ENCODE measurements around the gene UBQLN3.

The UBQLN3 gene

DNA sequence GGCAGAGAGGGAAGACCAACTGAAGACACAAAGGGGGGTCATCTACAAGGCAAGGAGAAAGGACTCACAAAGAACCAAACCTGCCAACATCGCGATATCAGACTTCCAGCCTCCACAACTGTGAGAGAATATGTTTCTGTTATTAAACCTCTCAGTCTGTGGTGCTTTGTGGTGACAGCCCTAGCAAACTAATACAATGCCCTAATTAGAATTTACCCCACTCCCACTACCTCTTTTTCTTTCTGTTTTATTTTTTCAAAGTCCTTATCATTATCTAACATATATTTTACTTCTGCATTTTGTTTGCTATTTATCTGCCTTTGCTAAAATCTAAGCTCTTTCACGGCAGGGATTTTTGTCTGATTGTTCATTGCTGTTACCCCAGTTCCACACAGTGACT lies 23.8 kb downstream of the UBQLN3 start:
- Histone ChIP-seq H3K4me2 (ENCODE audit: low read depth, low read length) (no peak overlapping the region), H3K9ac (ENCODE audit: low read length) (no peak overlapping the region), H3K4me3 (ENCODE audit: low read length) (no peak overlapping the region), H3F3A (ENCODE audit: insufficient read depth, low read length) (no peaks in the 10 kb centered on the region), H4K20me1 (ENCODE audit: insufficient read depth, low read length) (no peaks in the 10 kb centered on the region), H3K27ac (ENCODE audit: low read length) (no peak overlapping the region), H3K9me2 (replicated peaks; ENCODE audit: insufficient read depth, low read length) (no peaks in the 10 kb centered on the region), H3K9me3 (replicated peaks; ENCODE audit: insufficient read depth, low read length) (no peaks in the 10 kb centered on the region), H3K79me2 (ENCODE audit: low read length) (no peaks in the 10 kb centered on the region), H3K36me3 (replicated peaks; ENCODE audit: insufficient read depth, low read length) (no peaks in the 10 kb centered on the region), H3K4me1 (ENCODE audit: low read length) (no peaks in the 10 kb centered on the region), H3K27me3 (replicated peaks; ENCODE audit: insufficient read depth, low read length) (no peaks in the 10 kb centered on the region), H2AFZ (ENCODE audit: low read length) (no peak overlapping the region)
- TF ChIP-seq EZH2phosphoT487 (IDR thresholded peaks at IDR 0.05; ENCODE audit: low read length) = no peak
- TF ChIP-seq EZH2 (optimal IDR thresholded peaks at IDR 0.05; ENCODE audit: low read depth, low read length) = no peak
- TF ChIP-seq CTCF (IDR thresholded peaks at IDR 0.05; ENCODE audit: low read length) = no peak
- DNase-seq = no peak

DNA sequence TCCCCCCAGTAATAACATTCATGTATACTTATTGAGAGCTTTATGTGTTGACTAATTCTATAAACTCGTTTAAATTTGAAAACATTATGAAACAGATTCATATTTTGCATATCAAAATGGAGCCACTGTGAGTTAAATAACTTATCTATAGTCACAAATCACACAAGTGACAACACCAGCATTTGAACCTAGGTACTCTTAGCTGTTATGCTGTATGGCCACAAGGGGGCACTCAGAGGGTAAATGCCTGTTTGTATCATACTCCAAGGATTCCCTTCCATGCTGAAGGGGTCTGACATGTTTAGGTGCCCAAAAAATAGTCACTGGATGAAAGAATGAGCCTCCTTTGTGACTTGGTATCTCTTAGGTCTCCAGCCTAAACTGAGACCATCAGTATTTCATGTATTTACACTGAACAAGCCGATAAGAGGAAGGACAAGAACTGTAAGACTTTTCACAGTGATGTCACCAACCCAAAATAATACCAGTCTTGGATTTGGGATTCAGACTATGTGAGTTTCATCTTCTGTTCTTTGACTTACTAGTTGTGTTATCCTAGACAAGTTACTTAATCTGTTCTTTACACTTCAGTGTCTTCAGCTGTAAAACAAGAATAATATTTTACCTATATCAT lies 33.5 kb downstream of the UBQLN3 start:
- Histone ChIP-seq H3K27ac (ENCODE audit: low read length) (no peak overlapping the region), H3K9me3 (replicated peaks; ENCODE audit: insufficient read depth, low read length) (no peaks in the 10 kb centered on the region), H3K4me2 (ENCODE audit: low read depth, low read length) (no peak overlapping the region), H3K4me3 (ENCODE audit: low read length) (no peak overlapping the region), H3K4me1 (ENCODE audit: low read length) (no peaks in the 10 kb centered on the region), H3K9me2 (replicated peaks; ENCODE audit: insufficient read depth, low read length) (no peaks in the 10 kb centered on the region), H2AFZ (ENCODE audit: low read length) (no peak overlapping the region), H3F3A (ENCODE audit: insufficient read depth, low read length) (no peaks in the 10 kb centered on the region), H3K9ac (ENCODE audit: low read length) (no peak overlapping the region), H3K27me3 (replicated peaks; ENCODE audit: insufficient read depth, low read length) (no peaks in the 10 kb centered on the region), H3K36me3 (replicated peaks; ENCODE audit: insufficient read depth, low read length) (no peaks in the 10 kb centered on the region), H4K20me1 (ENCODE audit: insufficient read depth, low read length) (no peaks in the 10 kb centered on the region), H3K79me2 (ENCODE audit: low read length) (no peaks in the 10 kb centered on the region)
- TF ChIP-seq CTCF (IDR thresholded peaks at IDR 0.05; ENCODE audit: low read length) (peak; percentile 85), EZH2phosphoT487 (IDR thresholded peaks at IDR 0.05; ENCODE audit: low read length) (no peak)
- peak; percentile 40 for DNase-seq

- H3K79me2 ChIP-seq (ENCODE audit: low read length) = no peaks in the 10 kb centered on the region
- no peak overlapping the region for H3K27ac ChIP-seq (ENCODE audit: low read length)
- H3K9ac ChIP-seq (ENCODE audit: low read length) = no peak overlapping the region
- H3K27me3 ChIP-seq (replicated peaks; ENCODE audit: insufficient read depth, low read length) = no peaks in the 10 kb centered on the region
- no peak overlapping the region for H3K4me3 ChIP-seq (ENCODE audit: low read length)
- H4K20me1 ChIP-seq (ENCODE audit: insufficient read depth, low read length) = no peaks in the 10 kb centered on the region
- H3K9me2 ChIP-seq (replicated peaks; ENCODE audit: insufficient read depth, low read length) = no peaks in the 10 kb centered on the region
- H3K9me3 ChIP-seq (replicated peaks; ENCODE audit: insufficient read depth, low read length) = no peaks in the 10 kb centered on the region
- no peak for TF ChIP-seq EZH2phosphoT487 (IDR thresholded peaks at IDR 0.05; ENCODE audit: low read length)
- TF ChIP-seq CTCF (IDR thresholded peaks at IDR 0.05; ENCODE audit: low read length) = no peak
- TF ChIP-seq EZH2 (optimal IDR thresholded peaks at IDR 0.05; ENCODE audit: low read depth, low read length) = no peak
- no peak for DNase-seq
- no peak overlapping the region for H2AFZ ChIP-seq (ENCODE audit: low read length)
- no peaks in the 10 kb centered on the region for H3F3A ChIP-seq (ENCODE audit: insufficient read depth, low read length)
- no peaks in the 10 kb centered on the region for H3K36me3 ChIP-seq (replicated peaks; ENCODE audit: insufficient read depth, low read length)
- H3K4me2 ChIP-seq (ENCODE audit: low read depth, low read length) = no peak overlapping the region
- no peaks in the 10 kb centered on the region for H3K4me1 ChIP-seq (ENCODE audit: low read length)
Measured at GRCh38 chr11:5473921-5474320, 35.8 kb downstream of the UBQLN3 start.
